Measurements from ENCODE around the gene DTD1. TPM values are rescaled to one million over a fixed set of nuclear protein-coding genes. Genes with fewer than 3 reads are reported as not detected.

The DTD1 gene
- total RNA-seq, 2 experiments from 2014 or later: 27.6 to 43.0 TPM

GRCh38 chr20:18801516-18801915 lies 213.7 kb downstream of the DTD1 start:
- Histone ChIP-seq H3K9me3 (ENCODE audit: low read length) (no peaks in the 10 kb centered on the region), H4K20me1 (ENCODE audit: insufficient read depth, low read length) (no peaks in the 10 kb centered on the region), H3K27ac (ENCODE audit: low read depth, low read length, poor library complexity, severe bottlenecking) (no peak overlapping the region), H3K79me2 (ENCODE audit: insufficient read depth, low read depth, low read length) (no peaks in the 10 kb centered on the region), H3K36me3 (ENCODE audit: insufficient read depth, low read length) (no peaks in the 10 kb centered on the region), H2AFZ (ENCODE audit: low read length) (peak overlapping the region; percentile 35; the same call in 1 of the 2 replicates), H3K4me1 (ENCODE audit: insufficient read depth, low read length, poor library complexity, severe bottlenecking) (peaks cover 5% of the 10 kb centered on the region), H3K9me2 (ENCODE audit: insufficient read depth, low read length) (no peaks in the 10 kb centered on the region), H3K4me3 (ENCODE audit: low read depth, low read length, poor library complexity, severe bottlenecking) (no peak overlapping the region), H3K4me2 (ENCODE audit: low read length) (no peak overlapping the region)
- TF ChIP-seq EZH2phosphoT487 (IDR thresholded peaks at IDR 0.05; ENCODE audit: borderline replicate concordance, low read depth, low read length) (no peak), CTCF (conservative IDR thresholded peaks at IDR 0.05; ENCODE audit: low read length) (no peak)
- ChIA-PET CTCF (ENCODE audit: unreplicated experiment) (no interaction called here), POLR2A (interaction anchor here (1.5 kb wide), 1 partner anchor 8 kb away, joined by 4 read pairs; no protein-coding TSS in a partner anchor)
- BruUV-seq (replicated peaks): no TSS peak
- DNase-seq (ENCODE audit: low spot score): no peak
- intact Hi-C loops (cut with micrococcal nuclease; ENCODE audit: unreplicated experiment): no loop called here

GRCh38 chr20:18802012-18802634 lies 214.3 kb downstream of the DTD1 start:
- peak; percentile 36 for DNase-seq (ENCODE audit: low spot score)
- Histone ChIP-seq H3K4me1 (ENCODE audit: insufficient read depth, low read length, poor library complexity, severe bottlenecking) (peaks cover 5% of the 10 kb centered on the region), H2AFZ (ENCODE audit: low read length) (peak overlapping the region; percentile 35; the same call in 1 of the 2 replicates), H3K4me2 (ENCODE audit: low read length) (no peak overlapping the region), H3K36me3 (ENCODE audit: insufficient read depth, low read length) (no peaks in the 10 kb centered on the region), H3K27ac (ENCODE audit: low read depth, low read length, poor library complexity, severe bottlenecking) (no peak overlapping the region), H3K79me2 (ENCODE audit: insufficient read depth, low read depth, low read length) (no peaks in the 10 kb centered on the region), H3K9me3 (ENCODE audit: low read length) (no peaks in the 10 kb centered on the region), H4K20me1 (ENCODE audit: insufficient read depth, low read length) (no peaks in the 10 kb centered on the region), H3K4me3 (ENCODE audit: low read depth, low read length, poor library complexity, severe bottlenecking) (no peak overlapping the region), H3K9me2 (ENCODE audit: insufficient read depth, low read length) (no peaks in the 10 kb centered on the region)
- TF ChIP-seq CTCF (conservative IDR thresholded peaks at IDR 0.05; ENCODE audit: low read length): no peak
- no peak for TF ChIP-seq EZH2phosphoT487 (IDR thresholded peaks at IDR 0.05; ENCODE audit: borderline replicate concordance, low read depth, low read length)
- BruUV-seq (replicated peaks): no TSS peak
- intact Hi-C loops (cut with micrococcal nuclease; ENCODE audit: unreplicated experiment): no loop called here
- POLR2A ChIA-PET: interaction anchor here (1.5 kb wide), 1 partner anchor 8 kb away, joined by 4 read pairs; no protein-coding TSS in a partner anchor
- CTCF ChIA-PET (ENCODE audit: unreplicated experiment): no interaction called here

- no peaks in the 10 kb centered on the region for H4K20me1 ChIP-seq (ENCODE audit: insufficient read depth, low read length)
- H2AFZ ChIP-seq (ENCODE audit: low read length): no peak overlapping the region
- H3K4me2 ChIP-seq (ENCODE audit: low read length): no peak overlapping the region
- no peak overlapping the region for H3K4me3 ChIP-seq (ENCODE audit: low read depth, low read length, poor library complexity, severe bottlenecking)
- no peaks in the 10 kb centered on the region for H3K9me3 ChIP-seq (ENCODE audit: low read length)
- H3K4me1 ChIP-seq (ENCODE audit: insufficient read depth, low read length, poor library complexity, severe bottlenecking): peaks cover 5% of the 10 kb centered on the region
- no TSS peak for BruUV-seq (replicated peaks)
- H3K9me2 ChIP-seq (ENCODE audit: insufficient read depth, low read length): no peaks in the 10 kb centered on the region
- no peaks in the 10 kb centered on the region for H3K36me3 ChIP-seq (ENCODE audit: insufficient read depth, low read length)
- no peak overlapping the region for H3K27ac ChIP-seq (ENCODE audit: low read depth, low read length, poor library complexity, severe bottlenecking)
- H3K79me2 ChIP-seq (ENCODE audit: insufficient read depth, low read depth, low read length): no peaks in the 10 kb centered on the region
- POLR2A ChIA-PET: no interaction called here
- CTCF ChIA-PET (ENCODE audit: unreplicated experiment): no interaction called here
- no peak for TF ChIP-seq EZH2phosphoT487 (IDR thresholded peaks at IDR 0.05; ENCODE audit: borderline replicate concordance, low read depth, low read length)
- no peak for TF ChIP-seq CTCF (conservative IDR thresholded peaks at IDR 0.05; ENCODE audit: low read length)
- intact Hi-C loops (cut with micrococcal nuclease; ENCODE audit: unreplicated experiment): no loop called here
- no peak for DNase-seq (ENCODE audit: low spot score)
Measured at GRCh38 chr20:18805881-18806280, 218.0 kb downstream of the DTD1 start.
